GM08714 (cell line): ENCODE results near the gene MYLIP.

Experiments used
- H3K4me3 ChIP-seq: fragments of 200-500 bp; sonication (Bioruptor generic); 2 replicates; pipeline ENCODE4 v1.5.1; 2014; ENCODE audit warnings: mild to moderate bottlenecking, low read length, inconsistent platforms
- ZNF274 ChIP-seq: IDR thresholded peaks from 2 replicates; pipeline ENCODE4 v1.6.1; 2012; ENCODE audit warnings: mild to moderate bottlenecking, low read depth, low read length

Gene MYLIP

DNA sequence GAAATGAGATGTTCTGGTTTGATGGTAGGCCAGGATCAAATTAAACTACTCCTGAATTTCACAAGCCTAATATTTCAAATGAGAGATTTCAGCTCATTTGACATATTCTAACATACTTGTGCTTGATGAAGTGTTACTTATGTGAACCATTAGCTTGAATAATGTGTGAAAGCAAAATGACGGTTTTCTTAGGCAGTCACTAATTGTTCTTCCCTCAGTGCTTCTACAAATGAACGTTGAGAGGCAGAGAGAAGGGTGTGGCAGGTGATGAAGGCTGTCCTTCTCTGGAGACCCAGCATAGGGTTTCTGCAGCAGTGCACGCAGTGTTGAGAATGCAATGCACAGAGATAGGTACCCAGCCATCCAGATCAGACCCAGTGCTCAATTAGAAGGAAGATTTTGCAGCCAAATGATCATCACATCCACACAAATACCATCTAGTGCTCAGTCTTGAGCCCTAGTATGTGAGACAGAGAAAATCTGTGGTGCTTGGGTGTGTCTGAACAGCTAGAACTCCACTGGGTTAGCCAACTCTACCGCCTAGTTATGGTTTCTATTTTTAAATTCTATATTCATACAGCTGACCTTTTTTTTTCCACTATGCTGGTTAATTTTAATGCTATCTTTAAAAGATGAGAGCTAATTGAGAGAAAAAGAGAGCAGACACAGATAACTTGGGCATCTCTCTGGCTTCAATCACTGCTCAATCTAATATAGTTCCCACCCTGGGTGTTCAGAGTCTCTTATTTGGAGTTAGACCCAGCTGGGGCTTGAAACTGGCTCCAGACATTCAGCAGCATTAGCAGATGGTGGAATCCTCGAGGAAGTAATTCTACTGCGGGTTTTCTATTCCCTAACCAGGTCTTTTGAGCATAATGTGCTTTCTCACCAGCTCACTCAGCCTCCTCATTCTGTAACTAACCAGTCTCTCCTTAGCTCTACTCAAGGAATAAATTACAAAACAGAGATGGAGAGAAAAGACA, 4.4 kb upstream of the MYLIP start:
- TF ChIP-seq ZNF274 = no peak
- no peak overlapping the region for H3K4me3 ChIP-seq

DNA sequence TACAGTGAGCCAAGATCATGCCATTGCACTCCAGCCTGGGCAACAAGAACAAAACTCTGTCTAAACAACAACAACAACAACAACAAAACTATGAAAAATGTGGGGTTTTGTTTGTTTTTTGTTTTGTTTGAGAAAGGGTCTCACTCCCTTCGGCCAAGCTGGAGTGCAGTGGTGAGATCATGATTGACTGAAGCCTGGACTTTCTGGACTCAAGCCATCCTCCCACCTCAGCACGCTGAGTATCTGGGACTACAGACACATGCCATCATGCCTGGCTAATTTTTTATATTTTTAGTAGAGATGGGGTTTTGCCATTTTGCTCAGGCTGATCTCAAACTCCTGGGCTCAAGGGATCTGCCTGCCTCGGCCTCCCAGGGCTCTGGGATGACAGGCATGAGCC, 2.8 kb upstream of the MYLIP start:
- TF ChIP-seq ZNF274 = no peak
- H3K4me3 ChIP-seq = no peak overlapping the region

DNA sequence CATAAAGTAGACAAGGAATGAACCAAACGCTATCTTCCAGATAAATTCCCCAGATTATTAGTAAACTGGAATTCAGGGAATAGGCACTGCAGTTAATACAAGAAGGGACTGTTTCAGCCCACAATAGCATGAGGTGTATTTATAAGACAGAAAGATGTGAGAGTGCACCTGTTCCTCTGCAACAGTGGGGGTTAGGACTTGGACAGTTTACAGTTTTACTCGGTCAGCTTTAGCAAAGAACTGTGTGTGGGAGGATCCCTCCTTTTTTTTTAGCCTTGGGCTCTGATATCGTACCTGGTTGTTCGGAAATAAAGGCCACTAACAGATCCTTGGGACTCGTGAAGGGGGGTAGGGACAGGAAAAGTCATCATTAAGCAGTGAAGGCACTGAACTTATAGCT, 2.0 kb upstream of the MYLIP start:
- no peak overlapping the region for H3K4me3 ChIP-seq

DNA sequence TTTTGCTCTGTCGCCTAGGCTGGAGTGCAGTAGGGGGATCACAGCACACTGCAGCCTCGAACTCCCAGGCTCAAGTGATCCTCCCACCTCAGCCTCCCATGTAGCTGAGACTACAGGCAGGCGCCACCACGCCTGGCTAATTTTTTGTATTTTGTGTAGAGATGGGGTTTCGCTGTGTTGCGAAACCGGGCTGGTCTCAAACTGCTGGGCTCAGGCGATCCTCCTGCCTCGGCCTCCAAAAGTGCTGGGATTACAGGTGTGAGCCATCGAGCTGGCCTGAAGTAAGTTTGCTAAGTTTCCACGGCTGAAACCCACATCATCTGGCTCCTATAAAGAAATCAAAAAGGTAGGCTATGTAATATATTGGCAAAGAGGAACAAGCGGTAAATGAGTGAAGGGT, 1.4 kb upstream of the MYLIP start:
- no peak overlapping the region for H3K4me3 ChIP-seq
- TF ChIP-seq ZNF274 = no peak

More for the DNA sequence above, 2.0 kb upstream of the MYLIP start:
- TF ChIP-seq ZNF274 = no peak

DNA sequence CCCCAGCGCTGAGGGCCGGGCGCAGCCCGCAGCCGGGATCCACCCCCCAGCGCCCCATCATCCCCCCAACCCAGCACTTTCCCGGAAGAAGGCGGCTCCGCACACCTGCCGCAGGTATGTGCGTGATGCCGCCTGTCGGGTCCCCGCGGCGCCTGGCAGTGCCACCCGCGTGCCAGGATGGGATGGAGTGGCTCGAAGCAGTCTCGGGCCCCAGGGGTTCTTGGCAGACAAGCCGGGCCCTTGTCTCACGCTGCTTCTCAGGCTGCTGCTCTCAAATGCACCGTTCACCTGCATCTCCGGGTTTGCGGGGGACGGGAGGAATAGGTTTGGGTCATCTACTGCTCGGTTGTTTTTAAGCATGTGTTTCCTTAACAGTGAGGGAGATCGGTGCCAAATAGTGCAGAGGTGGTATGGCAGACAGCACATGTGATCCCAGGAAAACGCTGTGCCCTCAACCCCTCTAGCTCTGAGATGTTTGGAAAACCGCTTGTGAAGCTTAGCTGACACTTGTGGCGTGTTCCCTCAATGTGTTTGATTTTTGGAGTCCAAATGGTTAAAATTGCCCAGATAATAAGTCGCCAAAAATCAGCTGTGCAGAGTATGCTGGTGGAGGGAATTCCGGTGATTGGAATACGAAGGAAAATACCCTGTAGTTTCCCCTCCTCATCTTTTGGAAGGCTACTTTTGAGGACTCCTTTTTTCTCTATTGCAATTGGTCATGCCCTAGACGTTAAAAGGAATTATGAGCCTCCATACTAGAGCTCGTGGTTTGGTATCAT, 926 bp downstream of the MYLIP start:
- no peak for TF ChIP-seq ZNF274
- peak overlapping the region; percentile 97 for H3K4me3 ChIP-seq

DNA sequence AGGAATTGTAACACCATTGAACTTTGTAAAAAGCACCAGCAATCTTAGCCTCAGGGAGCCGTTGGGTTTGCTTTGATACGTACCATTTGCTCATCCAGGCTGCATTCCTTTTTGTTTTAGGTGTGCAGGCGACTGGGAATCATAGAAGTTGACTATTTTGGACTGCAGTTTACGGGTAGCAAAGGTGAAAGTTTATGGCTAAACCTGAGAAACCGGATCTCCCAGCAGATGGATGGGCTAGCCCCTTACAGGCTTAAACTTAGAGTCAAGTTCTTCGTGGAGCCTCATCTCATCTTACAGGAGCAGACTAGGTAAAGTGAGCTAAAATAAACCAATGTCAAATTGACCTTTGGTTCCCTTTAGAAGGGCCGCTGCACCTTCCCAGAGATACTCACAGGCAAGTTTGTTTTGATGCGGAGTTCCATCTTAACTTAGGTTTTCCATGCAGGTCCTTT, 1.6 kb downstream of the MYLIP start:
- H3K4me3 ChIP-seq = peak overlapping the region; percentile 97
- TF ChIP-seq ZNF274 = no peak

DNA sequence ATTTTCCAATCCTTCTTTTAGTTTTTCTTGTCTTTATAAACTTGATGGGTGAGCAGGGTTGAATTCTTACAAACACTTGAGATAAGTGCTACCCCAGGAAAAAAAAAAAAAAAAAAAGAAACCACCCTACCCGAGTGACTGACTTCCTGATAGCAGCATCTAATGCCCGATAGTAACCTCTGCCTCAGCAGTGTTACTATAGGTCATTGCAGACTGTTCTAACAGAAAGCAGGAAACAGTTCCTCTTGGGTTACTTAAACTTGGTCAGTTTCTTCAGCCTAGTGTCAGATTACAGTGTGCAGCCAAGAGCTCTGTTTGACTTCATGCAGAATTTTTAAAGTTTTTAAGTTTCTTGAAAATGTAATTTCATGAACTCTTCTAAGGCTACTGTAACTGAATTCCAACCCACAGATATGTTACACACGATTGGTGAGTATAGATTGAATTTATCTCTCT, 2.1 kb downstream of the MYLIP start:
- no peak for TF ChIP-seq ZNF274
- peak overlapping the region; percentile 97 for H3K4me3 ChIP-seq

DNA sequence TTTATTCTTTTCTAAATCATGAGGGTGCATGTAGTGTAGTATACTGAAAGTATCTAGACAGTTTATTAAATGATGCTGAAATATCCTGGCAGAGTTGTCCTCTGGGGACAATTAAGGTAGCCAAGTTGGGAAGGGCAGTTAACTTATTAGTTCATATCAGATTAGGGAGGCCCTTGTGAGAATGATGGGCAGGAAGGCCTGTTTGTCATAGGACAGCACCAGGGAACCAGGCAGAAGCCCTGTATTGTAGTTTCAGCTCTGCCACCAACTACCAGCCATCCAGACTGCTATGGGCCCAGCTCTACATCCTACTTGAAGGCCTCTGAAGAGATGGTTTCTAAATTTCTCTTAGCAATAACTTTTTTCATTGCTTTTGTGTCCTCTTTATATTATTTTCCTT, 4.0 kb downstream of the MYLIP start:
- H3K4me3 ChIP-seq = peak overlapping the region; percentile 42; the same call in 1 of the 2 replicates
- no peak for TF ChIP-seq ZNF274

DNA sequence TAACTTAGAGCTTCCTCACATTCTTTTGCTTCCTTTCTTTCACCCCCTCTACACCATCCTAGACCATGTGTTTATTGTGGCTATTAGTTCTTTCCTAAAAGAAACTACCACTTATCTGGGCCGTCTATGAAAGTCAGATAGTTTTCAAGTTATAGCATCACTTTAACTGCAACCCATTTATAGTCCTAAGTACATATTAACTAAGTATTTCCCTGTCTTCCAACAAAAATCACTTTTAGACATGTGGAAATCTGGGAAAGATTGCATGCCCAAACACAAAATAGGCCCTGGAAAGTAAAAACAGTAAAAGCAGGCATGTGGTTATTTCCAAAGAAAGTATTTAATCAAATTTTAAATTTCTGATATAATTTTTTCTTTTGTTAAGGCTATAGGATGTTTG, 5.5 kb downstream of the MYLIP start:
- no peak for TF ChIP-seq ZNF274
- H3K4me3 ChIP-seq = no peak overlapping the region

DNA sequence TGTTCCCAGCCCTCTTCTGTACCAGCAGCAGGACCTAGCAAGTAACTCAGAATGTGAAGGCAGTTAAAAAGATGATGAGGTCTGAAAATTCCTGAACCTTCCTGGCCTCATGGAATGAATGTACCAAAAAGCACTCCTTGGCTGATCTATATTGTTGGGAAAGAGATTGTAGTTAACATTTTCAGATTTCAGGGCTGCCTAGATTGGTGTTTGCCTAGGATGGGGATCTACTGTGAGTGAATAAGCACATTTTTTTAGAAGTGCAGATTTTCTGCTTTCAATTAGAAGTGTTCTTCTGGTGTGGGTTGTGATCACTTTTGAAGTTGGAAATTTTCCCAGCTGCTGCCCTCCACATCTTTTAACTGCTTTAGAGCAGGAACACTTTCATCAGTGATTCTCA, 6.2 kb downstream of the MYLIP start:
- H3K4me3 ChIP-seq = no peak overlapping the region
- no peak for TF ChIP-seq ZNF274

DNA sequence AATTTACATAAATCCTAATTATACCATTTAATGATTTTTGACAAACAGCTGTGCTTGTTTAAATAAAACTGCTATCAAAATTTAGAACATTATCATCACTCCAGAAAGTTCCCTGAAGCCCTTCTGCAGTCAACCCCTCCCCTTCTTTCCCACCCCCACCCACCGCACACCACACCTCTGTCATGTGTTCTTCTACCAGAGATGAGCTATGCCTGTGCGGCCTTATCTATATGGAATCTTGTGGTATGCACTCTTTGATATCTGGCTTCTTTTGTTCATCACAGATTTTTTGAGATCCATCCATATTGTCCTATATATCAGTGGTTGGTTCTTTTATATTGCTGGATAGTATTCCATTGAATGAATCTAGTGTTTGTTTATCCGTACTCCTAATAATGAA, 7.2 kb downstream of the MYLIP start:
- no peak for TF ChIP-seq ZNF274
- no peak overlapping the region for H3K4me3 ChIP-seq

DNA sequence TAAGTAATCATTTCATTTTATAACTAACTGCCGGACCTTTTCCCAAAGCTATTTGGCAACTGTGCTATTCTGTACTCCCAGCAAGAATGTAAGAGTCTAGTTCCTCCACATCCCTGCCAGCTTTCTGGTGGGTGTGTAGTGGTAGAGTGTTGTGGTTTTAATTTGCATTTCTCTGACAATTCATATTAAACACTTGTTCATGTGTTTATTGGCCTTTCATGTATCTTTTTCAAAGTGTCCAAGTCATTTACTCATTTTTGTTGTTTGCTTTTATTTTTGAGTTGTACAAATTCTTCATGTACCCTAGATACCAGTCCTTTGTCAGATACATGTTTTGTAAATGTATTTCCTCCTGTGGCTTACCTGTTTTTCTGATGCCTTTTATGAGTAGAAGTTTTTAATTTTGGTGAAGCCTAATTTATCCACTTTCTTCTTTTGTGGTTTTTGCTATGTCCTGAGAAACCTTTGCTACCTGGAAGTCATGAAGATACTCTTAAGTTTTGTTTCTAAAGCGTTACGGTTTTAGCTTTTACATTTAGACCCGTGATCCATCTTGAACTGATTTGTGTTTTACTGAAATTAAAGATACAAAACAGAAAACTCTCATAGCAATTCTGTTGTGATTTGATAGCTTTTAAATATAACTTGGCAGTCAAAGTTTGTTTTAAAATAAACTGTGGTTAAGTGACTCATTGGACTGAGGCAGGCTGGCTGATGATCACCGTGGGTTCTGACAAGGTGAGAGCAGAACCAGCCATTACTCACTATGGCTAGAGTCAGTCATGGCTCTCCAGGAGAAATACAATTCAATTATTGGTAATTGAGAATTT, 8.0 kb downstream of the MYLIP start:
- H3K4me3 ChIP-seq = no peak overlapping the region; the same call in 1 of the 2 replicates
- no peak for TF ChIP-seq ZNF274

DNA sequence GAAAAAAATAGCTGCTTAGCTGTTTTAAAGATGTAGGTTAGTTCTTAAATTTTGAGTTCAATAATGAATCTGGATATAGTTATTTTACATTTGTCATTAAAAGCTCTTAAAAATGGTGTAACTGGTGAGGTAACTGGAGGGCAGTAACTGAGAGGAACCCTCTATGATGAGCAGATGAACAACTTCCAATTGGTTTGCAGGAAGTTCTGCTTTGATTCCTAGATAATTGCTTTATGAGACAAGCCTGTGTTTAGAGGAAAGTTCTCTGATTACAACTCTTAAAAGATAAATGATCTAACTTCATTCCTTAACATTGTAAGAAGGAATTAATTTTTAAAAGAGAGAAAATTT, 8.5 kb downstream of the MYLIP start:
- H3K4me3 ChIP-seq = no peak overlapping the region; the same call in 1 of the 2 replicates
- no peak for TF ChIP-seq ZNF274

DNA sequence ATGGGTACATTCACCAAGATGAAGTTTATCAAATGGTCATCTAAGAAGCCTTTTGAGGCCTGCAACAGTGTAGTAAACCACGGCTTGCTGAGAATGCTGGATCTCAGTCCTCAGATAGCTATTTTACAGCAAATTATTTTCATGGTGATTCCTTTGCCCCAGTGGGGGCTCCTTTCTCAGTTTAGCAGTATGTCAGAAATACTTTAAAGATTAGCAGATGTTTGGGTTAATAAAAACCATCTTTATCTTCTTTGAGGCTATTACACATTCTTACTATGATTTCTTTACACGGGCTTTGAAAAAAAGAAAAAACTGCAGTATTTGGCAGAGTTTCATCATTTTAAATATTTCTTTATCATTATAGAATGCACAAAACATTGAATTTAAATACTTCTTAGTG, 10.7 kb downstream of the MYLIP start:
- H3K4me3 ChIP-seq = no peak overlapping the region
- no peak for TF ChIP-seq ZNF274
